CD8-positive, alpha-beta memory T cell (primary cell): Measurements from ENCODE around the gene BBS9. TPM values are rescaled to one million over a fixed set of nuclear protein-coding genes. Genes with fewer than 3 reads are reported as not detected.
"Not testable (repeated sequence)": the region's sequence is repeated elsewhere in the genome, so short reads cannot be mapped to it uniquely, and the experiment has no call there.

Experiments
- CTCF ChIA-PET: fragments of 350-600 bp; sonication (Branson Sonifier 250); formaldehyde crosslinking; loops from one replicate; lab custom pipeline; 2021; ENCODE audit warnings: antibody characterized with exemption; lab: Charles Lee
- POLR2A ChIA-PET: fragments of 350-600 bp; sonication (Branson Sonifier 250); formaldehyde crosslinking; loops from one replicate; lab custom pipeline; 2021; ENCODE audit warnings: antibody characterized with exemption; lab: Charles Lee
- DNase-seq, 5 donors: peaks; one replicate each; pipeline versions ENCODE4 v3.0.0 to v3.0.0-alpha.2; 2020 to 2022; ENCODE audit warnings: mixed read lengths in 1 of 5
- H3K27ac ChIP-seq: one replicate; pipeline ENCODE4 v1.7.0; 2013; ENCODE audit warnings: low read depth, mild to moderate bottlenecking, low read length, moderate library complexity
- H3K27me3 ChIP-seq: 2 replicates; pipeline ENCODE4 v1.7.0; 2013; ENCODE audit warnings: low read length, mild to moderate bottlenecking; ENCODE audit not compliant: insufficient read depth, poor library complexity, severe bottlenecking
- H3K36me3 ChIP-seq: 2 replicates; pipeline ENCODE4 v1.7.0; 2013; ENCODE audit warnings: mild to moderate bottlenecking, low read length, moderate library complexity; ENCODE audit not compliant: insufficient read depth
- H3K4me1 ChIP-seq: 2 replicates; pipeline ENCODE4 v1.7.0; 2013; ENCODE audit warnings: mild to moderate bottlenecking, low read length, moderate library complexity; ENCODE audit not compliant: insufficient read depth
- H3K4me3 ChIP-seq: 2 replicates; pipeline ENCODE4 v1.7.0; 2013; ENCODE audit warnings: mild to moderate bottlenecking, low read length
- H3K9me3 ChIP-seq: 2 replicates; pipeline ENCODE4 v1.7.0; 2013; ENCODE audit warnings: mild to moderate bottlenecking, low read length
- H3K27ac Mint-ChIP-seq, 8 donors: one replicate each; pipeline ENCODE4 v1.8.0; 2020 to 2021; ENCODE audit warnings: mixed read lengths in 8 of 8, mild to moderate bottlenecking in 6 of 8, inconsistent platforms in 3 of 8, moderate library complexity in 3 of 8
- H3K27me3 Mint-ChIP-seq, 2 donors: one replicate each; pipeline ENCODE4 v1.8.0; 2020 to 2021; ENCODE audit warnings: mixed read lengths in 2 of 2, mild to moderate bottlenecking in 1 of 2, moderate library complexity in 1 of 2
- H3K36me3 Mint-ChIP-seq, 3 donors: one replicate each; pipeline ENCODE4 v1.8.0; 2020 to 2021; ENCODE audit warnings: mixed read lengths in 3 of 3, inconsistent platforms in 1 of 3, mild to moderate bottlenecking in 1 of 3
- H3K4me1 Mint-ChIP-seq, 3 donors: one replicate each; pipeline ENCODE4 v1.8.0; 2020 to 2021; ENCODE audit warnings: mixed read lengths in 3 of 3, inconsistent platforms in 1 of 3, mild to moderate bottlenecking in 1 of 3
- H3K4me3 Mint-ChIP-seq, 7 donors: one replicate each; pipeline ENCODE4 v1.8.0; 2020 to 2021; ENCODE audit warnings: mixed read lengths in 7 of 7, mild to moderate bottlenecking in 6 of 7, moderate library complexity in 4 of 7, inconsistent platforms in 2 of 7
- H3K9me3 Mint-ChIP-seq, 5 donors: one replicate each; pipeline ENCODE4 v1.8.0; 2020 to 2022; ENCODE audit warnings: mixed read lengths in 5 of 5, mild to moderate bottlenecking in 3 of 5, moderate library complexity in 2 of 5, inconsistent platforms in 1 of 5
- polyA plus RNA-seq: library from polyadenylated mRNA; unstranded; fragments of 300-500 nt; fragmentation: Illumina TruSeq; gene quantifications from one replicate; pipeline ENCODE4 v1.2.3, GENCODE V29; 2021
- total RNA-seq, 2 experiments: library from RNA; stranded (reverse); gene quantifications; one replicate each; pipeline ENCODE4 v1.2.3, GENCODE V29; 2021

Gene BBS9
- total and polyA plus RNA-seq, 3 experiments from 2014 or later = 10.0 to 14.6 (median 11.1) TPM

GRCh38 chr7:33261585-33261984, 132.2 kb downstream of the BBS9 start:
- POLR2A ChIA-PET = no interaction called here
- peak overlapping the region in 2 of 8 donors; percentile 18 to 19 for H3K27ac Mint-ChIP-seq

GRCh38 chr7:33262476-33262875, 133.1 kb downstream of the BBS9 start:
- Mint-ChIP-seq H3K27ac (no peak overlapping the region), H3K4me1 (peaks cover 10 to 16% (median 15%) of the 10 kb centered on the region in 3 donors), H3K4me3 (no peak overlapping the region), H3K27me3 (no peaks in the 10 kb centered on the region), H3K9me3 (no peaks in the 10 kb centered on the region), H3K36me3 (peaks cover 9 to 22% (median 19%) of the 10 kb centered on the region in 3 donors)
- POLR2A ChIA-PET = no interaction called here
- no peaks in the 10 kb centered on the region for H3K27me3 ChIP-seq
- no peaks in the 10 kb centered on the region for H3K4me1 ChIP-seq
- H3K4me3 ChIP-seq = no peak overlapping the region
- CTCF ChIA-PET = no interaction called here
- no peak overlapping the region for H3K27ac ChIP-seq
- DNase-seq = no peak
- H3K9me3 ChIP-seq = no peaks in the 10 kb centered on the region
- H3K36me3 ChIP-seq = no peaks in the 10 kb centered on the region

More at GRCh38 chr7:33261585-33261984, 132.2 kb downstream of the BBS9 start:
- H3K27me3 Mint-ChIP-seq = no peaks in the 10 kb centered on the region
- peaks cover 10 to 16% (median 15%) of the 10 kb centered on the region in 3 donors for H3K4me1 Mint-ChIP-seq
- Histone ChIP-seq H3K27me3 (no peaks in the 10 kb centered on the region), H3K27ac (no peak overlapping the region), H3K4me3 (no peak overlapping the region), H3K4me1 (no peaks in the 10 kb centered on the region), H3K9me3 (no peaks in the 10 kb centered on the region), H3K36me3 (no peaks in the 10 kb centered on the region)
- H3K9me3 Mint-ChIP-seq = no peaks in the 10 kb centered on the region
- peaks cover 9 to 24% (median 15%) of the 10 kb centered on the region in 3 donors for H3K36me3 Mint-ChIP-seq
- DNase-seq = no peak
- no peak overlapping the region for H3K4me3 Mint-ChIP-seq
- CTCF ChIA-PET = interaction anchor here (1.0 kb wide), 1 partner anchor 10 kb away, joined by 4 read pairs; no protein-coding TSS in a partner anchor

GRCh38 chr7:33271839-33272371, 142.5 kb downstream of the BBS9 start:
- DNase-seq, H3K27ac Mint-ChIP-seq, H3K27me3 Mint-ChIP-seq, H3K4me1 ChIP-seq, H3K27me3 ChIP-seq, H3K9me3 ChIP-seq, POLR2A ChIA-PET, H3K27ac ChIP-seq, H3K4me1 Mint-ChIP-seq, H3K4me3 Mint-ChIP-seq, H3K4me3 ChIP-seq, H3K36me3 ChIP-seq: not testable (repeated sequence)
- Mint-ChIP-seq H3K9me3 (peaks cover 6 to 35% (median 24%) of the 10 kb centered on the region in 5 donors), H3K36me3 (peaks cover 15 to 68% (median 59%) of the 10 kb centered on the region in 3 donors)
- CTCF ChIA-PET = interaction anchor here (1.4 to 1.7 kb wide), 2 partner anchors 8 to 11 kb away, joined by 3 to 4 read pairs; no protein-coding TSS in a partner anchor

GRCh38 chr7:33273356-33273755, 144.0 kb downstream of the BBS9 start:
- Histone ChIP-seq H3K27ac (no peak overlapping the region), H3K27me3 (no peaks in the 10 kb centered on the region), H3K9me3 (peaks cover 7% of the 10 kb centered on the region), H3K4me1 (no peaks in the 10 kb centered on the region), H3K36me3 (no peaks in the 10 kb centered on the region), H3K4me3 (no peak overlapping the region)
- ChIA-PET CTCF (no interaction called here), POLR2A (no interaction called here)
- Mint-ChIP-seq H3K27me3 (no peaks in the 10 kb centered on the region), H3K9me3 (peaks cover 7 to 38% (median 35%) of the 10 kb centered on the region in 5 donors), H3K27ac (no peak overlapping the region), H3K36me3 (peaks cover 18 to 76% (median 64%) of the 10 kb centered on the region in 3 donors), H3K4me3 (no peak overlapping the region), H3K4me1 (peaks cover 0 to 2% (median 2%) of the 10 kb centered on the region in 3 donors)
- no peak for DNase-seq

- Histone ChIP-seq H3K4me1 (no peaks in the 10 kb centered on the region), H3K27ac (no peak overlapping the region), H3K36me3 (no peaks in the 10 kb centered on the region), H3K4me3 (no peak overlapping the region), H3K9me3 (peaks cover 7% of the 10 kb centered on the region), H3K27me3 (no peaks in the 10 kb centered on the region)
- ChIA-PET POLR2A (no interaction called here), CTCF (no interaction called here)
- H3K27ac Mint-ChIP-seq = peak overlapping the region in 1 of 8 donors; percentile 29
- peak overlapping the region in 1 of 7 donors; percentile 29 for H3K4me3 Mint-ChIP-seq
- H3K4me1 Mint-ChIP-seq = peaks cover 0 to 2% (median 0%) of the 10 kb centered on the region in 3 donors
- H3K27me3 Mint-ChIP-seq = no peaks in the 10 kb centered on the region
- no peak for DNase-seq
- peaks cover 9 to 32% (median 27%) of the 10 kb centered on the region in 5 donors for H3K9me3 Mint-ChIP-seq
- peaks cover 22 to 64% (median 57%) of the 10 kb centered on the region in 3 donors for H3K36me3 Mint-ChIP-seq
Observed at GRCh38 chr7:33276325-33276724, 147.0 kb downstream of the BBS9 start.

- Histone ChIP-seq H3K9me3 (peaks cover 7% of the 10 kb centered on the region), H3K36me3 (no peaks in the 10 kb centered on the region), H3K4me1 (no peaks in the 10 kb centered on the region), H3K4me3 (no peak overlapping the region), H3K27me3 (no peaks in the 10 kb centered on the region), H3K27ac (no peak overlapping the region)
- peak overlapping the region in 1 of 8 donors; percentile 65 for H3K27ac Mint-ChIP-seq
- peaks cover 22 to 60% (median 54%) of the 10 kb centered on the region in 3 donors for H3K36me3 Mint-ChIP-seq
- H3K9me3 Mint-ChIP-seq = peaks cover 9 to 29% (median 23%) of the 10 kb centered on the region in 5 donors
- no peaks in the 10 kb centered on the region for H3K27me3 Mint-ChIP-seq
- POLR2A ChIA-PET = no interaction called here
- H3K4me3 Mint-ChIP-seq = peak overlapping the region in 1 of 7 donors; percentile 29
- peaks cover 0 to 2% (median 0%) of the 10 kb centered on the region in 3 donors for H3K4me1 Mint-ChIP-seq
- CTCF ChIA-PET = no interaction called here
- no peak for DNase-seq
Observed at GRCh38 chr7:33276729-33277128, 147.4 kb downstream of the BBS9 start.

- Histone ChIP-seq H3K27me3 (no peaks in the 10 kb centered on the region), H3K27ac (no peak overlapping the region), H3K4me3 (no peak overlapping the region), H3K9me3 (peaks cover 7% of the 10 kb centered on the region), H3K4me1 (no peaks in the 10 kb centered on the region), H3K36me3 (no peaks in the 10 kb centered on the region)
- ChIA-PET POLR2A (no interaction called here), CTCF (no interaction called here)
- H3K27me3 Mint-ChIP-seq = no peaks in the 10 kb centered on the region
- DNase-seq = no peak
- H3K27ac Mint-ChIP-seq = no peak overlapping the region
- H3K4me3 Mint-ChIP-seq = no peak overlapping the region
- peaks cover 21 to 52% (median 47%) of the 10 kb centered on the region in 3 donors for H3K36me3 Mint-ChIP-seq
- H3K9me3 Mint-ChIP-seq = peaks cover 9 to 25% (median 21%) of the 10 kb centered on the region in 5 donors
- peaks cover 0 to 2% (median 0%) of the 10 kb centered on the region in 3 donors for H3K4me1 Mint-ChIP-seq
Observed at GRCh38 chr7:33278095-33278494, 148.7 kb downstream of the BBS9 start.

- POLR2A ChIA-PET = no interaction called here
- Mint-ChIP-seq H3K36me3 (peaks cover 21 to 60% (median 33%) of the 10 kb centered on the region in 3 donors), H3K4me1 (no peaks in the 10 kb centered on the region)
Observed at GRCh38 chr7:33286501-33286900, 157.1 kb downstream of the BBS9 start.

More at GRCh38 chr7:33286501-33286900, 157.1 kb downstream of the BBS9 start:
- H3K9me3 ChIP-seq = no peaks in the 10 kb centered on the region
- Mint-ChIP-seq H3K27ac (no peak overlapping the region), H3K9me3 (peaks cover 3 to 40% (median 21%) of the 10 kb centered on the region in 5 donors), H3K4me3 (no peak overlapping the region), H3K27me3 (no peaks in the 10 kb centered on the region)
- no peaks in the 10 kb centered on the region for H3K27me3 ChIP-seq
- H3K4me1 ChIP-seq = no peaks in the 10 kb centered on the region
- no peak overlapping the region for H3K4me3 ChIP-seq
- CTCF ChIA-PET = no interaction called here
- no peaks in the 10 kb centered on the region for H3K36me3 ChIP-seq
- H3K27ac ChIP-seq = no peak overlapping the region
- DNase-seq = no peak
